Measurements from ENCODE around the gene LRCOL1. TPM values are rescaled to one million over a fixed set of nuclear protein-coding genes. Genes with fewer than 3 reads are reported as not detected.

Gene LRCOL1
- total and polyA plus RNA-seq, 10 of the 15 experiments (the other 5 are each of a cell fraction or from before 2014, with no cell fraction given): not detected

GRCh38 chr12:132586929-132587328 is 23.5 kb downstream of the LRCOL1 start:
- ChIA-PET CTCF (no interaction called here), POLR2A (no interaction called here), SMC1A (ENCODE audit: uncharacterized antibody, unreplicated experiment) (no interaction called here), RAD21 (ENCODE audit: unreplicated experiment) (no interaction called here)
- no TSS peak for BruUV-seq (replicated peaks)
- TF ChIP-seq ZNF622 (IDR thresholded peaks at IDR 0.05) (no peak), MAX (IDR thresholded peaks at IDR 0.05; ENCODE audit: low read depth, low read length) (no peak), ZZZ3 (IDR thresholded peaks at IDR 0.05; ENCODE audit: control insufficient read depth, insufficient read length, low read depth) (no peak), POLR2A (IDR thresholded peaks at IDR 0.05; ENCODE audit: low read depth, low read length) (peak; percentile 26; the same call in 1 of the 2 replicates), MEF2B (IDR thresholded peaks at IDR 0.05; ENCODE audit: partially characterized antibody, poor library complexity, severe bottlenecking) (no peak), RELB (IDR thresholded peaks at IDR 0.05; ENCODE audit: low read depth) (no peak), ZBTB40 (IDR thresholded peaks at IDR 0.05; ENCODE audit: borderline replicate concordance) (no peak)
- Histone ChIP-seq H3K27me3 (replicated peaks in 1 of 2; ENCODE audit: control insufficient read depth in 2 of 2, insufficient read depth in 2 of 2, low read length in 1 of 2) (no peaks in the 10 kb centered on the region), H3K27ac (ENCODE audit: control insufficient read depth, insufficient read depth) (no peak overlapping the region), H2AFZ (ENCODE audit: control insufficient read depth, low read depth, low read length) (no peak overlapping the region), H3K4me1 (ENCODE audit: control insufficient read depth, insufficient read depth, low read length) (no peaks in the 10 kb centered on the region), H3K9me3 (replicated peaks; ENCODE audit: control insufficient read depth, insufficient read depth, low read length) (no peaks in the 10 kb centered on the region), H3K9ac (ENCODE audit: control insufficient read depth, insufficient read depth, low read length) (no peak overlapping the region), H3K4me3 (no peak overlapping the region), H4K20me1 (ENCODE audit: control insufficient read depth, insufficient read depth) (no peaks in the 10 kb centered on the region), H3K36me3 (ENCODE audit: control insufficient read depth in 2 of 2, insufficient read depth in 2 of 2, low read length in 1 of 2) (no peaks in the 10 kb centered on the region), H3K79me2 (ENCODE audit: control insufficient read depth, insufficient read depth, low read length) (no peaks in the 10 kb centered on the region), H3K4me2 (ENCODE audit: control insufficient read depth, insufficient read depth) (no peak overlapping the region)
- ATAC-seq (no peak), FAIRE-seq (no peak), DNase-seq (ENCODE audit: low read depth, low spot score) (no peak)
- 85% methylated on average over 18 of the region's 18 CpGs for WGBS (ENCODE audit: insufficient coverage, insufficient replicate concordance, low lambda C conversion rate, missing lambda C conversion rate)
- intact Hi-C loops (cut with micrococcal nuclease; ENCODE audit: unreplicated experiment): no loop called here
- in situ Hi-C loops (cut with MboI): no loop called here
